Stimulated activated CD4-positive, alpha-beta T cell treated with anti-CD3 and anti-CD28 coated beads, Interleukin-15, amount 100 ng/mL, for 48 hours (primary cell): ENCODE results near the gene MSI2.

Source experiments
- DNase-seq, 2 donors: peaks; one replicate each; pipeline ENCODE4 v3.0.0-alpha.2; 2020; ENCODE audit warnings: low read depth in 2 of 2

Gene MSI2

GRCh38 chr17:57436565-57436964 is 180.2 kb downstream of the MSI2 start:
- DNase-seq, result no peak

- no peak for DNase-seq
Observed at GRCh38 chr17:57438066-57438731, 181.9 kb downstream of the MSI2 start.

- no peak for DNase-seq
Observed at GRCh38 chr17:57439651-57440050, 183.3 kb downstream of the MSI2 start.

GRCh38 chr17:57440522-57441269 is 184.4 kb downstream of the MSI2 start:
- peak; percentile 78 to 86 for DNase-seq

GRCh38 chr17:57441270-57441600 is 184.9 kb downstream of the MSI2 start:
- no peak for DNase-seq

- DNase-seq, result no peak
Observed at GRCh38 chr17:57442401-57442823, 186.1 kb downstream of the MSI2 start.

GRCh38 chr17:57442914-57443571 is 186.7 kb downstream of the MSI2 start:
- DNase-seq, result peak; percentile 51 to 62

- DNase-seq, result no peak
Observed at GRCh38 chr17:57443781-57444180, 187.5 kb downstream of the MSI2 start.

GRCh38 chr17:57444682-57445450 is 188.5 kb downstream of the MSI2 start:
- no peak for DNase-seq

GRCh38 chr17:57445772-57446472 is 189.6 kb downstream of the MSI2 start:
- no peak for DNase-seq

- no peak for DNase-seq
Observed at GRCh38 chr17:57447357-57447989, 191.2 kb downstream of the MSI2 start.

- DNase-seq, result no peak
Observed at GRCh38 chr17:57447990-57448758, 191.9 kb downstream of the MSI2 start.

- no peak for DNase-seq
Observed at GRCh38 chr17:57448759-57449283, 192.5 kb downstream of the MSI2 start.

GRCh38 chr17:57451191-57451590 is 194.9 kb downstream of the MSI2 start:
- DNase-seq, result no peak

GRCh38 chr17:57451643-57452042 is 195.3 kb downstream of the MSI2 start:
- DNase-seq, result no peak

GRCh38 chr17:57453841-57454425 is 197.6 kb downstream of the MSI2 start:
- no peak for DNase-seq

- no peak for DNase-seq
Observed at GRCh38 chr17:57454729-57455062, 198.4 kb downstream of the MSI2 start.

GRCh38 chr17:57455063-57455914 is 199.0 kb downstream of the MSI2 start:
- no peak for DNase-seq

- no peak for DNase-seq
Observed at GRCh38 chr17:57456622-57457021, 200.3 kb downstream of the MSI2 start.
